Uterus (tissue), 4 donors: Measurements from ENCODE around the gene TMEM218. TPM values are rescaled to one million over a fixed set of nuclear protein-coding genes. Genes with fewer than 3 reads are reported as not detected.

Experiments used
- DNase-seq, 2 donors: peaks; one replicate each; pipeline ENCODE4 v3.0.0-alpha.2; 2019 to 2020
- H3K27ac ChIP-seq, 2 donors: fragments of 200-600 bp; sonication (generic); 1 replicate in 1 of 2; 2 replicates in 1 of 2; pipeline ENCODE4 v1.5.1; 2016 to 2018
- H3K27me3 ChIP-seq, 2 donors: fragments of 200-600 bp; sonication (generic); one replicate each; pipeline ENCODE4 v1.5.1; 2018 to 2019; ENCODE audit warnings: control low read depth in 1 of 2
- H3K36me3 ChIP-seq, 2 donors: fragments of 200-600 bp; sonication (generic); one replicate each; pipeline ENCODE4 v1.5.1; 2019; ENCODE audit warnings: control low read depth in 1 of 2
- H3K4me1 ChIP-seq, 2 donors: fragments of 200-600 bp; sonication (generic); one replicate each; pipeline ENCODE4 v1.5.1; 2018 to 2019; ENCODE audit warnings: control low read depth in 1 of 2
- H3K4me3 ChIP-seq, 2 donors: fragments of 200-600 bp; sonication (generic); 1 replicate in 1 of 2; 2 replicates in 1 of 2; pipeline ENCODE4 v1.5.1; 2018 to 2019; ENCODE audit warnings: mild to moderate bottlenecking in 1 of 2
- H3K9me3 ChIP-seq, 2 donors: fragments of 200-600 bp; sonication (generic); one replicate each; pipeline ENCODE4 v1.5.1; 2019; ENCODE audit warnings: control low read depth in 1 of 2
- CTCF ChIP-seq, 4 experiments: fragments of 200-600 bp in 2 of 4; fragments of 450-650 bp in 2 of 4; sonication (generic) in 2 of 4; IDR thresholded peaks; one replicate each; pipeline ENCODE4 v1.5.1; 2016 to 2019; ENCODE audit warnings: antibody characterized with exemption in 4 of 4, mild to moderate bottlenecking in 2 of 4, moderate library complexity in 1 of 4
- POLR2A ChIP-seq, 2 donors: fragments of 450-650 bp; IDR thresholded peaks; one replicate each; pipeline ENCODE4 v1.6.1; 2016; ENCODE audit warnings: antibody characterized with exemption in 2 of 2, mild to moderate bottlenecking in 1 of 2, moderate library complexity in 1 of 2
- intact Hi-C: fragments of 100-400 bp; cut with DNase I; formaldehyde crosslinking; loops from one replicate; pipeline ENCODE4 v1.15.1; 2023; ENCODE audit warnings: low total_unique reads
- total RNA-seq, 4 donors: library from RNA; depleted of rRNA in 3 of 4; stranded (reverse); fragments of >200 nt in 3 of 4; gene quantifications; one replicate each; pipeline versions ENCODE4 v1.1.0 to v1.2.4, GENCODE V29; 2014 to 2023
- donor health status: DM: yes; HTN: yes; CAD: no.

Gene TMEM218
- total RNA-seq, 4 donors from 2014 or later = 3.2 to 45.9 (median 12.0) TPM

- intact Hi-C loops = no loop called here
- no peak overlapping the region for H3K4me3 ChIP-seq
- TF ChIP-seq CTCF (IDR thresholded peaks at IDR 0.05) (no peak), POLR2A (IDR thresholded peaks at IDR 0.05) (no peak)
- no peaks in the 10 kb centered on the region for H3K9me3 ChIP-seq
- peaks cover 0 to 8% of the 10 kb centered on the region in 2 donors for H3K27me3 ChIP-seq
- no peak overlapping the region for H3K27ac ChIP-seq
- H3K4me1 ChIP-seq = no peaks in the 10 kb centered on the region
- no peaks in the 10 kb centered on the region for H3K36me3 ChIP-seq
- no peak for DNase-seq
Observed at GRCh38 chr11:125140233-125140632, 28.8 kb upstream of the TMEM218 start.

DNA sequence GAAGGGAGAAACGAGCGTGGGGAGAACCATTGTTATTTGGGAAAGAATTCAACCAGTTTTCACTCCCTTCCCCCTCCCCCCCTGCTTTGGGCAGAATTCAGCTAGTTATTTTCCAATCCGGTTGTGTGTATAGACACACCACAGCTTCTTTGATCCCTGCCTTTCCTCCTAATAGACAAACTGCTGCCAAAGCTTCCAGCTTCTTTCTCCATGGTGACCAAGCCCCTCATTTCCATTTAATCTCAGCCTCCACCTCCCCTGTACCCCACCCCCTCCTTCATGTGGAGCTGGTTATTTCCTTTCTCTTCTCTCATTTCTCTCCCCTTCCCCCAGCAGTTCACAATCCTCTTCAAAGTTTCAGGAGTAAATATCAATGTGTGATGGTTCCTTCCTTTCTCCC lies 28.4 kb upstream of the TMEM218 start:
- intact Hi-C loops = no loop called here
- Histone ChIP-seq H3K9me3 (no peaks in the 10 kb centered on the region), H3K27me3 (peaks cover 0 to 8% of the 10 kb centered on the region in 2 donors), H3K4me3 (no peak overlapping the region), H3K4me1 (no peaks in the 10 kb centered on the region), H3K36me3 (no peaks in the 10 kb centered on the region), H3K27ac (no peak overlapping the region)
- DNase-seq = no peak
- no peak for TF ChIP-seq CTCF (IDR thresholded peaks at IDR 0.05)
- TF ChIP-seq POLR2A (IDR thresholded peaks at IDR 0.05) = no peak

- Histone ChIP-seq H3K36me3 (no peaks in the 10 kb centered on the region), H3K27me3 (peaks cover 0 to 8% of the 10 kb centered on the region in 2 donors), H3K9me3 (no peaks in the 10 kb centered on the region), H3K27ac (no peak overlapping the region), H3K4me3 (no peak overlapping the region), H3K4me1 (no peaks in the 10 kb centered on the region)
- DNase-seq = no peak
- no peak for TF ChIP-seq CTCF (IDR thresholded peaks at IDR 0.05)
- TF ChIP-seq POLR2A (IDR thresholded peaks at IDR 0.05) = no peak
- intact Hi-C loops = no loop called here
Observed at GRCh38 chr11:125138966-125139365, 27.5 kb upstream of the TMEM218 start.

- intact Hi-C loops = no loop called here
- no peak overlapping the region for H3K27ac ChIP-seq
- no peaks in the 10 kb centered on the region for H3K36me3 ChIP-seq
- no peak for DNase-seq
- no peaks in the 10 kb centered on the region for H3K4me1 ChIP-seq
- no peak overlapping the region for H3K4me3 ChIP-seq
- no peak for TF ChIP-seq CTCF (IDR thresholded peaks at IDR 0.05)
- TF ChIP-seq POLR2A (IDR thresholded peaks at IDR 0.05) = no peak
- peaks cover 0 to 3% of the 10 kb centered on the region in 2 donors for H3K27me3 ChIP-seq
- H3K9me3 ChIP-seq = no peaks in the 10 kb centered on the region
Observed at GRCh38 chr11:125136001-125136400, 24.6 kb upstream of the TMEM218 start.

GRCh38 chr11:125132596-125132995 lies 21.2 kb upstream of the TMEM218 start:
- Histone ChIP-seq H3K36me3 (no peaks in the 10 kb centered on the region), H3K27me3 (no peaks in the 10 kb centered on the region), H3K9me3 (no peaks in the 10 kb centered on the region), H3K27ac (no peak overlapping the region), H3K4me1 (no peaks in the 10 kb centered on the region), H3K4me3 (no peak overlapping the region)
- DNase-seq = no peak
- no peak for TF ChIP-seq CTCF (IDR thresholded peaks at IDR 0.05)
- no peak for TF ChIP-seq POLR2A (IDR thresholded peaks at IDR 0.05)
- intact Hi-C loops = no loop called here
